ENCODE results near the gene SCD5.

SCD5 gene

DNA sequence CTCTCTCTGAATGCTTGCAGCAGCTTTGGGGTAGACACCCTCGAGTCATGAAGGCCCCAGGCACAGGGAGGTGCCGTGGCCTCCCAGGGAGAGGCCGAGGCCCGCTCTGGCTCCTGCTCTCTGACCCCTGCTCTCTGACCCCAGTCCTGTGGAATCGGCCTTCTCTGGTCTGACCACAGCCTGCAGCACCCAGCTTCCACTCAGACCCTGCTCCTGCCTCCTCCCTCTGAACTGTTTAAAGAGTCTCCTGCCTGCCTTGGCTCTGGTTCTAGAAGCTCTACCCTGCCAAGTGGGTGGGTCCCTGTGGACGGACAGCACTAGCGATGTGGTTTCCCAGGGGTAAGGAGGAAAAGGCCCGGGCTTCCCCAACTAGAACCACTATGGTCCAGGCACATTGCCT, 158.6 kb downstream of the SCD5 start:
- ChIA-PET CTCF (no interaction called here), POLR2A (no interaction called here)
- TF ChIP-seq BHLHE40 (IDR thresholded peaks at IDR 0.05; ENCODE audit: borderline replicate concordance) (no peak), ARNT (IDR thresholded peaks at IDR 0.05) (no peak), SUZ12 (IDR thresholded peaks at IDR 0.05) (no peak), L3MBTL2 (conservative IDR thresholded peaks at IDR 0.05) (no peak), TARDBP (IDR thresholded peaks at IDR 0.05) (no peak), CTBP1 (IDR thresholded peaks at IDR 0.05; ENCODE audit: borderline replicate concordance) (no peak)
- no peak for DNase-seq (ENCODE audit: extremely low spot score)

GRCh38 chr4:82638479-82638878, 160.1 kb downstream of the SCD5 start:
- DNase-seq (ENCODE audit: extremely low spot score): no peak
- ChIA-PET CTCF (interaction anchor here (0.9 kb wide), 1 partner anchor 100 kb away, joined by 3 read pairs; no protein-coding TSS in a partner anchor), POLR2A (no interaction called here)
- TF ChIP-seq FOXM1 (IDR thresholded peaks at IDR 0.05; ENCODE audit: borderline replicate concordance) (no peak), BHLHE40 (IDR thresholded peaks at IDR 0.05; ENCODE audit: borderline replicate concordance) (no peak), L3MBTL2 (conservative IDR thresholded peaks at IDR 0.05) (no peak), ELF4 (IDR thresholded peaks at IDR 0.05) (no peak), FOXK2 (IDR thresholded peaks at IDR 0.05) (no peak), HDGF (IDR thresholded peaks at IDR 0.05; ENCODE audit: borderline replicate concordance) (no peak), CTBP1 (IDR thresholded peaks at IDR 0.05; ENCODE audit: borderline replicate concordance) (no peak), ARNT (IDR thresholded peaks at IDR 0.05) (no peak), TARDBP (IDR thresholded peaks at IDR 0.05) (no peak), FOXA1 (IDR thresholded peaks at IDR 0.05) (no peak), SP1 (IDR thresholded peaks at IDR 0.05) (no peak)

DNA sequence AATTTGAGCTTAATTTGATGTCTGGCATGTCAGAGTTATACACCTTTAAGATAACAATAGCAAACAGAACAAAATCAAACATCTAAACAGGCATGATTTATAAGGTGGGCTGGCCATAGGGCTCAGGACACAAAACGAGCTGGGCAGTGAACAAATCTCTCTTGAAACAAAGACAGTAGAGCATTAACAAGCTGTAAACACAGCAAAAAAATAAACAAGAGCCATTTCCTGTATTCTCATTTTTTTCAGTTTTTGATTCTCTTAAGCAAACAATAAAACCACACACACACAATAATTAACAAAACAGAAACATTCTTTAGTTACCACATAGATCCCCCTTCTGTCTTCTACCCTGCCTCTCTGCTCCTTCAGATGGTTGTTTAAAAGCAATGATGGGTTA, 168.5 kb downstream of the SCD5 start:
- DNase-seq (ENCODE audit: extremely low spot score): no peak
- TF ChIP-seq TARDBP (IDR thresholded peaks at IDR 0.05): no peak
- TF ChIP-seq FOXK2 (IDR thresholded peaks at IDR 0.05): no peak
- TF ChIP-seq ELF4 (IDR thresholded peaks at IDR 0.05): no peak
- TF ChIP-seq BHLHE40 (IDR thresholded peaks at IDR 0.05; ENCODE audit: borderline replicate concordance): no peak
- TF ChIP-seq NFRKB (IDR thresholded peaks at IDR 0.05): no peak
- TF ChIP-seq ARNT (IDR thresholded peaks at IDR 0.05): no peak
- no peak for TF ChIP-seq ZNF384 (IDR thresholded peaks at IDR 0.05)
- TF ChIP-seq HDGF (IDR thresholded peaks at IDR 0.05; ENCODE audit: borderline replicate concordance): no peak
- no peak for TF ChIP-seq PKNOX1 (IDR thresholded peaks at IDR 0.05)
- no peak for TF ChIP-seq FOXA1 (IDR thresholded peaks at IDR 0.05)
- TF ChIP-seq FOXM1 (IDR thresholded peaks at IDR 0.05; ENCODE audit: borderline replicate concordance): no peak
- no peak for TF ChIP-seq L3MBTL2 (conservative IDR thresholded peaks at IDR 0.05)
- ChIA-PET CTCF (no interaction called here), POLR2A (no interaction called here)

GRCh38 chr4:82629238-82630000, 169.2 kb downstream of the SCD5 start:
- no peak for TF ChIP-seq ELF4 (IDR thresholded peaks at IDR 0.05)
- no peak for TF ChIP-seq FOXM1 (IDR thresholded peaks at IDR 0.05; ENCODE audit: borderline replicate concordance)
- TF ChIP-seq CTBP1 (IDR thresholded peaks at IDR 0.05; ENCODE audit: borderline replicate concordance): no peak
- no peak for TF ChIP-seq HDGF (IDR thresholded peaks at IDR 0.05; ENCODE audit: borderline replicate concordance)
- TF ChIP-seq SP1 (IDR thresholded peaks at IDR 0.05): no peak
- no peak for TF ChIP-seq SUZ12 (IDR thresholded peaks at IDR 0.05)
- TF ChIP-seq BHLHE40 (IDR thresholded peaks at IDR 0.05; ENCODE audit: borderline replicate concordance): no peak
- TF ChIP-seq PKNOX1 (IDR thresholded peaks at IDR 0.05): no peak
- TF ChIP-seq L3MBTL2 (conservative IDR thresholded peaks at IDR 0.05): no peak
- TF ChIP-seq ZNF384 (IDR thresholded peaks at IDR 0.05): no peak
- TF ChIP-seq FOXK2 (IDR thresholded peaks at IDR 0.05): no peak
- TF ChIP-seq ARNT (IDR thresholded peaks at IDR 0.05): no peak
- no peak for TF ChIP-seq TARDBP (IDR thresholded peaks at IDR 0.05)
- TF ChIP-seq NFRKB (IDR thresholded peaks at IDR 0.05): no peak
- no peak for TF ChIP-seq LEF1 (IDR thresholded peaks at IDR 0.05; ENCODE audit: borderline replicate concordance)
- TF ChIP-seq FOXA1 (IDR thresholded peaks at IDR 0.05): no peak
- POLR2A ChIA-PET: no interaction called here
- DNase-seq (ENCODE audit: extremely low spot score): no peak
- CTCF ChIA-PET: no interaction called here

DNA sequence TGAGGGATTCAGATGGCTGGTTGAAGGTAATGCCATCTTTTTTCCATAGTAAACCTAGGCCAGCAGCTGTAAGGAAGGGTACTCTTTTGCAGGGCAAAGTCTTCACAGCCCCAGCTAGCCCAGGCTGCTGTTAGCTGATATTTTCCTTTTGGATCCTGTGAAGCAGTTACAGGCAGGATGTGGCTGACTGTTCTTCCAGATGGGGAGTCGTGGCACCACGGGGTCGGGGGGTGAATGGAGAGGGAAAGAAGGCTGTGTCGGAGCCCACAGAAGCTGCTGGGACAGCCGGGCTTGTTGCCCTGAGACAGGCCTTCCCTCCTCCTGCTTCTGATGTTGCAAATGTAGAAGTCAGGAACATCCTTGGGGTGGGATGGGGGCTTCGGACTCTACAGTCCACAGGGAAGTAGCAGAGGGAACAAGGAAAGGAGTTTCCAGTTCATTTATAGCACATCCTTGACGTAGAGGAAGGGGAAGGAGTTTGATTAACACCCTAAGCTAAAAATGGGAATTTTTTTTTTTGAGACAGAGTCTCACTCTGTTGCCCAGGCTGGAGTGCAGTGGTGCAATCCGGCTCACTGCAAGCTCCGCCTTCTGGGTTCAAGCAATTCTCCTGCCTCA, 172.2 kb downstream of the SCD5 start:
- ChIA-PET POLR2A (no interaction called here), CTCF (no interaction called here)
- TF ChIP-seq FOXM1 (IDR thresholded peaks at IDR 0.05; ENCODE audit: borderline replicate concordance): no peak
- TF ChIP-seq ELF4 (IDR thresholded peaks at IDR 0.05): no peak
- no peak for TF ChIP-seq NFRKB (IDR thresholded peaks at IDR 0.05)
- TF ChIP-seq LEF1 (IDR thresholded peaks at IDR 0.05; ENCODE audit: borderline replicate concordance): no peak
- no peak for TF ChIP-seq PKNOX1 (IDR thresholded peaks at IDR 0.05)
- TF ChIP-seq FOXA1 (IDR thresholded peaks at IDR 0.05): no peak
- no peak for TF ChIP-seq SUZ12 (IDR thresholded peaks at IDR 0.05)
- no peak for TF ChIP-seq ARNT (IDR thresholded peaks at IDR 0.05)
- no peak for TF ChIP-seq BHLHE40 (IDR thresholded peaks at IDR 0.05; ENCODE audit: borderline replicate concordance)
- TF ChIP-seq SP1 (IDR thresholded peaks at IDR 0.05): no peak
- TF ChIP-seq FOXK2 (IDR thresholded peaks at IDR 0.05): no peak
- no peak for TF ChIP-seq HDGF (IDR thresholded peaks at IDR 0.05; ENCODE audit: borderline replicate concordance)
- TF ChIP-seq ZNF384 (IDR thresholded peaks at IDR 0.05): no peak
- no peak for DNase-seq (ENCODE audit: extremely low spot score)

DNA sequence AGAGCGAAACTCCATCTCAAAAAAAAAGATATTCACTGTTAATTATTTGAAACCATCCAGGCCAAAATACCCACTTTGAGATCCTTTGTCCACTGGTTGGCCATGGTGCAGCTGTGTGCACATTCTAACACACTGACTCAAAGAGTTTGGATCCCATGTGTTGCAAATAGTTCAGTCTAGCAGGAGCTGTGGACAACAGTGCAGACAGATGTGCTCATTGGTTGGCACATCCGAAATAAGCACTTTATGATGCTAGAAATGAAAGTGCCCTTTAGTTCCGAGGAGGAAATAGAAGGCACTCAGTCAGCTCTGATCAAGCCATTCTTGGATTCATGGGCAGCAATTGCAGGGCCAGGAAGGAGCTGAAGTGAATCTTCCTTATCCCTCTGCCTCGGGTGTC, 173.8 kb downstream of the SCD5 start:
- POLR2A ChIA-PET: no interaction called here
- TF ChIP-seq FOXK2 (IDR thresholded peaks at IDR 0.05): no peak
- TF ChIP-seq BHLHE40 (IDR thresholded peaks at IDR 0.05; ENCODE audit: borderline replicate concordance): no peak
- TF ChIP-seq FOXA1 (IDR thresholded peaks at IDR 0.05): no peak
- TF ChIP-seq ARNT (IDR thresholded peaks at IDR 0.05): no peak
- no peak for TF ChIP-seq PKNOX1 (IDR thresholded peaks at IDR 0.05)
- no peak for TF ChIP-seq CTBP1 (IDR thresholded peaks at IDR 0.05; ENCODE audit: borderline replicate concordance)
- TF ChIP-seq FOXM1 (IDR thresholded peaks at IDR 0.05; ENCODE audit: borderline replicate concordance): no peak
- TF ChIP-seq LEF1 (IDR thresholded peaks at IDR 0.05; ENCODE audit: borderline replicate concordance): no peak
- TF ChIP-seq L3MBTL2 (conservative IDR thresholded peaks at IDR 0.05): no peak
- no peak for TF ChIP-seq SUZ12 (IDR thresholded peaks at IDR 0.05)
- TF ChIP-seq HDGF (IDR thresholded peaks at IDR 0.05; ENCODE audit: borderline replicate concordance): no peak
- no peak for TF ChIP-seq ZNF384 (IDR thresholded peaks at IDR 0.05)
- TF ChIP-seq SP1 (IDR thresholded peaks at IDR 0.05): no peak
- TF ChIP-seq NFRKB (IDR thresholded peaks at IDR 0.05): no peak
- TF ChIP-seq ELF4 (IDR thresholded peaks at IDR 0.05): no peak
- TF ChIP-seq TARDBP (IDR thresholded peaks at IDR 0.05): no peak
- no peak for DNase-seq (ENCODE audit: extremely low spot score)
- CTCF ChIA-PET: no interaction called here
